Measurements from ENCODE around the gene PMPCA.
"Not testable (repeated sequence)": the region's sequence is repeated elsewhere in the genome, so short reads cannot be mapped to it uniquely, and the experiment has no call there.

PMPCA gene

GRCh38 chr9:136394312-136395019, 16.0 kb upstream of the PMPCA start:
- peak; percentile 20 for DNase-seq (ENCODE audit: low spot score)

- DNase-seq (ENCODE audit: low spot score), result no peak
These were observed 15.5 kb upstream of the PMPCA start for GRCh38 chr9:136395020-136395340.

GRCh38 chr9:136395345-136396218, 14.9 kb upstream of the PMPCA start:
- DNase-seq (ENCODE audit: low spot score), result no peak

GRCh38 chr9:136396219-136396515, 14.3 kb upstream of the PMPCA start:
- no peak for DNase-seq (ENCODE audit: low spot score)

GRCh38 chr9:136397643-136398042, 12.8 kb upstream of the PMPCA start:
- no peak for DNase-seq (ENCODE audit: low spot score)

- DNase-seq (ENCODE audit: low spot score), result no peak
These were observed 12.2 kb upstream of the PMPCA start for GRCh38 chr9:136398286-136398685.

- DNase-seq (ENCODE audit: low spot score), result peak; percentile 23
These were observed 11.1 kb upstream of the PMPCA start for GRCh38 chr9:136399176-136400037.

- peak; percentile 90 for DNase-seq (ENCODE audit: low spot score)
These were observed 10.2 kb upstream of the PMPCA start, which contains the start of gene SNAPC4 for GRCh38 chr9:136400038-136400834. Gene SNAPC4 (minus strand): TSS chr9:136400170. CDS start chr9:136398428, 1,742 bp downstream.

GRCh38 chr9:136401173-136401922, 9.1 kb upstream of the PMPCA start:
- no peak for DNase-seq (ENCODE audit: low spot score)

- no peak for DNase-seq (ENCODE audit: low spot score)
These were observed 8.4 kb upstream of the PMPCA start for GRCh38 chr9:136402067-136402466.

GRCh38 chr9:136403538-136403914, 6.9 kb upstream of the PMPCA start:
- no peak for DNase-seq (ENCODE audit: low spot score)

GRCh38 chr9:136403915-136404800, 6.3 kb upstream of the PMPCA start:
- no peak for DNase-seq (ENCODE audit: low spot score)

GRCh38 chr9:136404801-136405136, 5.7 kb upstream of the PMPCA start:
- no peak for DNase-seq (ENCODE audit: low spot score)

- no peak for DNase-seq (ENCODE audit: low spot score)
These were observed 5.0 kb upstream of the PMPCA start for GRCh38 chr9:136405481-136405880.

- DNase-seq (ENCODE audit: low spot score), result not testable (repeated sequence)
These were observed 4.6 kb upstream of the PMPCA start for GRCh38 chr9:136405904-136406303.

GRCh38 chr9:136407061-136407460, 3.4 kb upstream of the PMPCA start:
- not testable (repeated sequence) for DNase-seq (ENCODE audit: low spot score)

- DNase-seq (ENCODE audit: low spot score), result no peak
These were observed 2.5 kb upstream of the PMPCA start for GRCh38 chr9:136407911-136408310.

GRCh38 chr9:136409557-136410455, 652 bp upstream of the PMPCA start:
- peak; percentile 16 for DNase-seq (ENCODE audit: low spot score)

- peak; percentile 23 for DNase-seq (ENCODE audit: low spot score)
These were observed 920 bp downstream of the PMPCA start for GRCh38 chr9:136411378-136411777.

Measured in hematopoietic multipotent progenitor cell treated with erythropoietin and hydrocortisone succinate and interleukin-3 and kit ligand, for 15 days (in vitro differentiated cells).